Osteoblast (primary cell): ENCODE measurements around the gene CAMK1. TPM values are rescaled to one million over a fixed set of nuclear protein-coding genes. Genes with fewer than 3 reads are reported as not detected.
A peak's percentile ranks its signal among the peaks of the same experiment; 100 is the strongest.

ENCODE experiments used
- DNase-seq: peaks from one replicate; pipeline ENCODE4 v3.0.0; 2011; ENCODE audit warnings: low spot score, mixed read lengths; ENCODE audit not compliant: insufficient read length; ENCODE audit errors: missing footprints
- H2AFZ ChIP-seq: 2 replicates; pipeline ENCODE4 v1.6.0; 2011; ENCODE audit warnings: mild to moderate bottlenecking, low read length
- H3K27ac ChIP-seq: 2 replicates; pipeline ENCODE4 v1.5.1; 2011; ENCODE audit warnings: mild to moderate bottlenecking, low read depth, low read length, moderate library complexity
- H3K27me3 ChIP-seq: 2 replicates; pipeline ENCODE4 v1.6.0; 2012; ENCODE audit warnings: mild to moderate bottlenecking, control low read depth, inconsistent platforms, low read length, moderate library complexity; ENCODE audit not compliant: insufficient read depth
- H3K36me3 ChIP-seq: 2 replicates; pipeline ENCODE4 v1.5.1; 2011; ENCODE audit warnings: mild to moderate bottlenecking, low read length, control low read depth, moderate library complexity; ENCODE audit not compliant: insufficient read depth
- H3K4me1 ChIP-seq: 2 replicates; pipeline ENCODE4 v1.5.1; 2011; ENCODE audit warnings: mild to moderate bottlenecking, low read length, control low read depth, moderate library complexity; ENCODE audit not compliant: insufficient read depth
- H3K4me2 ChIP-seq: 2 replicates; pipeline ENCODE4 v1.6.0; 2011; ENCODE audit warnings: mild to moderate bottlenecking, low read length; ENCODE audit not compliant: insufficient read depth
- H3K4me3 ChIP-seq: fragments of 200-600 bp; sonication (generic); 3 replicates; pipeline ENCODE4 v1.5.1; 2012; ENCODE audit warnings: mild to moderate bottlenecking, low read length, inconsistent platforms; ENCODE audit not compliant: insufficient read depth
- H3K79me2 ChIP-seq: 2 replicates; pipeline ENCODE4 v1.6.0; 2012; ENCODE audit warnings: mild to moderate bottlenecking, low read length, control low read depth, inconsistent platforms; ENCODE audit not compliant: insufficient read depth
- H3K9me3 ChIP-seq: 2 replicates; pipeline ENCODE4 v1.5.1; 2011; ENCODE audit warnings: low read depth, low read length, control low read depth
- H4K20me1 ChIP-seq: 2 replicates; pipeline ENCODE4 v1.6.0; 2012; ENCODE audit warnings: mild to moderate bottlenecking, low read length, control low read depth; ENCODE audit not compliant: insufficient read depth
- total RNA-seq: library from RNA; depleted of rRNA; stranded (reverse); fragments of >200 nt; gene quantifications from 2 replicates; pipeline ENCODE4 v1.2.3, GENCODE V29; 2012
- TF ChIP-seq, protein P1 (sequence below): IDR thresholded peaks from 2 replicates; pipeline ENCODE4 v1.5.1; 2011; ENCODE audit warnings: mild to moderate bottlenecking, low read depth, low read length, moderate library complexity; ENCODE audit errors: extremely low read depth

The CAMK1 gene
- total RNA-seq, 1 donor: 22.1 TPM

DNA sequence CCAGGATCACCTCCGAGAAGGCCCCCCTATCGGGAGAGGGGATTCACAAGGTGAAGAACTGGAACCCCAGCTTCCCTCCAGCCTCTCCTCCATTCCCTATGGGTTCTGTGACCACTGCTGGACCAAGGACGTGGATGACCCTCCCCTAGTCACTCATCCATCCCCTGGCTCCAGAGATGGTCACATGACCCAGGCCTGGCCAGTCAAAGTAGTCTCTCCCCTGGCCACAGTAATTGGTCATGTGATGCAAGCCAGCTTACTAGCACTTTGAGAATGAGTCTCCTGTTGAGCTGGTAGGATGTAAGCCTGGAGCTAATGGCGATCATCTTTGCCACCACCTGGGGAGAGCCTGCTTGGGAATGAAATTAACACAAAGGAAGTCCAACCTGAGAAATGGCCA, 3.9 kb downstream of the CAMK1 start:
- Histone ChIP-seq H3K27ac (no peak overlapping the region), H3K27me3 (no peaks in the 10 kb centered on the region), H3K9me3 (no peaks in the 10 kb centered on the region), H3K79me2 (peaks cover 21% of the 10 kb centered on the region), H3K36me3 (peaks cover 22% of the 10 kb centered on the region), H3K4me3 (no peak overlapping the region), H3K4me2 (no peak overlapping the region), H3K4me1 (peaks cover 23% of the 10 kb centered on the region), H2AFZ (no peak overlapping the region), H4K20me1 (no peaks in the 10 kb centered on the region)
- peak; percentile 1 for DNase-seq
- TF ChIP-seq, protein P1, sequence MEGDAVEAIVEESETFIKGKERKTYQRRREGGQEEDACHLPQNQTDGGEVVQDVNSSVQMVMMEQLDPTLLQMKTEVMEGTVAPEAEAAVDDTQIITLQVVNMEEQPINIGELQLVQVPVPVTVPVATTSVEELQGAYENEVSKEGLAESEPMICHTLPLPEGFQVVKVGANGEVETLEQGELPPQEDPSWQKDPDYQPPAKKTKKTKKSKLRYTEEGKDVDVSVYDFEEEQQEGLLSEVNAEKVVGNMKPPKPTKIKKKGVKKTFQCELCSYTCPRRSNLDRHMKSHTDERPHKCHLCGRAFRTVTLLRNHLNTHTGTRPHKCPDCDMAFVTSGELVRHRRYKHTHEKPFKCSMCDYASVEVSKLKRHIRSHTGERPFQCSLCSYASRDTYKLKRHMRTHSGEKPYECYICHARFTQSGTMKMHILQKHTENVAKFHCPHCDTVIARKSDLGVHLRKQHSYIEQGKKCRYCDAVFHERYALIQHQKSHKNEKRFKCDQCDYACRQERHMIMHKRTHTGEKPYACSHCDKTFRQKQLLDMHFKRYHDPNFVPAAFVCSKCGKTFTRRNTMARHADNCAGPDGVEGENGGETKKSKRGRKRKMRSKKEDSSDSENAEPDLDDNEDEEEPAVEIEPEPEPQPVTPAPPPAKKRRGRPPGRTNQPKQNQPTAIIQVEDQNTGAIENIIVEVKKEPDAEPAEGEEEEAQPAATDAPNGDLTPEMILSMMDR: no peak

DNA sequence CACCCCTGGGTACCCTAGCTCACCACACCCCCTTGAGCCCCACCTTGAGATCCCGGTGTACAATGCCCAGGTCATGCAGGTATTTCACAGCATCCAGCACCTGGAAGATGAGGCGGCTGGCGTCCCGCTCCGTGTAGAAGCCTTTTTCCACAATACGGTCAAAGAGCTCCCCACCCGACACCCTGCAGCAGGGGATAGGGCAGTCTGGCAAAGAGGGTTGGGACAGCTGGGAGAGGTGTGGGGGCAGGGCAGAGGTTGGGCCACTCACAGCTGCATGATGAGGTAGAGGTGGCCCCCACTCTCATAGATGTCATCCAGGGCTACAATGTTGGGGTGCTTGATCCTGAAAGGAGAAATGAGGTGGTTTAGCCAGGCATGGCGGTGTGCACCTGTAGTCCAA, 6.9 kb downstream of the CAMK1 start:
- TF ChIP-seq, protein P1: no peak
- Histone ChIP-seq H3K36me3 (peaks cover 37% of the 10 kb centered on the region), H3K79me2 (peaks cover 3% of the 10 kb centered on the region), H3K4me2 (no peak overlapping the region), H3K27ac (no peak overlapping the region), H3K4me3 (no peak overlapping the region), H3K27me3 (no peaks in the 10 kb centered on the region), H3K9me3 (no peaks in the 10 kb centered on the region), H4K20me1 (no peaks in the 10 kb centered on the region), H3K4me1 (peaks cover 1% of the 10 kb centered on the region), H2AFZ (no peak overlapping the region)
- peak; percentile 23 for DNase-seq

DNA sequence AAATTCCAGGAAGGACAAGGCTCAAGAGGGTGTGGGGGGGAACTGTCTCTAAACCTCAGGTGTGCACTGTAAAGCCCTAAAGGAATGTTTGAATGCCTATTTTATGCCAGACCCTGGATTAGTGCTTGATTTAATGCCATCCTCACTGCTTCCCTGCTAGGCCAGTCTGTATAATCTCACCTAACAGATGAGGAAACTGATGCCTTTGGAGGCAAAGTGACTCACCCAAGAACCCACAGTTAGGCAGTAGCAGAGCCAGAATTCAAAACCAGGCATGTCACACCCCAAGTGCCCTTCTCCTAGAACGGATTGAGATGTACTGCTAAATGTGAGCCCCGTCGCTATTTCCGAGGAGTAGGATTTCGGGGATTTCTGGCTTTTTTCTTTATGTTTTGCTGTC, 7.8 kb downstream of the CAMK1 start:
- Histone ChIP-seq H3K79me2 (no peaks in the 10 kb centered on the region), H3K4me3 (no peak overlapping the region), H3K9me3 (no peaks in the 10 kb centered on the region), H3K27ac (no peak overlapping the region), H3K36me3 (peaks cover 42% of the 10 kb centered on the region), H3K27me3 (no peaks in the 10 kb centered on the region), H4K20me1 (no peaks in the 10 kb centered on the region), H3K4me1 (no peaks in the 10 kb centered on the region), H3K4me2 (no peak overlapping the region), H2AFZ (no peak overlapping the region)
- DNase-seq: peak; percentile 29
- TF ChIP-seq, protein P1: no peak

DNA sequence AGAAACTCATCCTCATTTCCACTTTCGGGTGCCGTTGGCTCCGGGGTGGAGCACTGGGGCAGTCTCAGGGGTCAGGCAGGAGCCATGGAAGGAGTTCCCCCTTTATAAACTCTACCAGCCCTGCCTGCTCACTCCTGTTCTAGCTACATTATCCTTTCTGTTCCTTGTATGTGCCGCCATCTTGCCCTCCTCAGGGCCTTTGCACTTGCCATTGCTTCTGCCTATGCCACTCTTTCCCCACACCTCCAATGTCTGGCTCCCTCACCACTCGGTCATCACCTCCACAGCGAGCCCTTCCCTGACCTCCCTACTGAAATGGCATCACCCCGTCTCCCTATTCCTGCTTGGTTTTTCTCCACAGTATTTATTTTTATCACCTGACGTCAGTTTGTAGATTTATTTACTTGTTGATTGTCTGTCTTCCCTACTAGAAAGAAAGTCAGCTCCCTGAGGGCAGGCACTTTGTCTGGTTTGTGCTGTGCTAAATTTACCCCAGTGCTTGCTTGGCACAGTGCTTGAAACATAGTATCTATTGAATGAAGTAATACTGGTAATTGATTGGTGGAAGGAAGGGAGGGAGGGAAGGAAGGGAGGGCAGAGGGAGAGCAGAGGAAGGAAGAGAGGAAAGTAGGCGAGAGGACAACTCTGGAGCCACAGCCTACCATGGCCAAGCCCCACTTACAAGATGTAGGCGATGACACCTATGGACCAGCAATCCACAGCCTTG, 8.8 kb downstream of the CAMK1 start:
- H2AFZ ChIP-seq: no peak overlapping the region
- H3K4me1 ChIP-seq: no peaks in the 10 kb centered on the region
- H3K27me3 ChIP-seq: no peaks in the 10 kb centered on the region
- peaks cover 44% of the 10 kb centered on the region for H3K36me3 ChIP-seq
- TF ChIP-seq, protein P1: no peak
- no peak overlapping the region for H3K4me3 ChIP-seq
- H3K79me2 ChIP-seq: no peaks in the 10 kb centered on the region
- DNase-seq: peak; percentile 72
- H3K27ac ChIP-seq: no peak overlapping the region
- H3K4me2 ChIP-seq: no peak overlapping the region
- H4K20me1 ChIP-seq: no peaks in the 10 kb centered on the region
- no peaks in the 10 kb centered on the region for H3K9me3 ChIP-seq
